Suprapubic skin (tissue), 4 donors: ENCODE results near the gene KY. TPM values are rescaled to one million over a fixed set of nuclear protein-coding genes. Genes with fewer than 3 reads are reported as not detected.

ENCODE experiments used
- DNase-seq, 2 donors: peaks; one replicate each; pipeline ENCODE4 v3.0.0-alpha.2; 2019; ENCODE audit warnings: low spot score in 2 of 2
- H3K27ac ChIP-seq: fragments of 200-600 bp; sonication (generic); one replicate; pipeline ENCODE4 v1.5.1; 2019
- H3K27me3 ChIP-seq: fragments of 200-600 bp; sonication (generic); one replicate; pipeline ENCODE4 v1.5.1; 2019
- H3K36me3 ChIP-seq: fragments of 200-600 bp; sonication (generic); one replicate; pipeline ENCODE4 v1.5.1; 2019
- H3K4me1 ChIP-seq: fragments of 200-600 bp; sonication (generic); one replicate; pipeline ENCODE4 v1.5.1; 2019
- H3K4me3 ChIP-seq: fragments of 200-600 bp; sonication (generic); one replicate; pipeline ENCODE4 v1.5.1; 2019; ENCODE audit warnings: mild to moderate bottlenecking
- H3K9me3 ChIP-seq: fragments of 200-600 bp; sonication (generic); one replicate; pipeline ENCODE4 v1.5.1; 2019
- EP300 ChIP-seq: sonication (generic); formaldehyde crosslinking; IDR thresholded peaks from one replicate; pipeline ENCODE4 v1.6.1; 2017; ENCODE audit warnings: antibody characterized with exemption
- POLR2A ChIP-seq, 2 donors: fragments of 450-650 bp; IDR thresholded peaks; one replicate each; pipeline ENCODE4 v1.6.1; 2017; ENCODE audit warnings: antibody characterized with exemption in 2 of 2, mild to moderate bottlenecking in 2 of 2, moderate library complexity in 2 of 2
- POLR2AphosphoS5 ChIP-seq, 3 donors: sonication (generic); formaldehyde crosslinking; IDR thresholded peaks; one replicate each; pipeline ENCODE4 v1.6.1; 2017; ENCODE audit warnings: antibody characterized with exemption in 3 of 3
- WGBS: methylation state at CpG from one replicate; pipeline ENCODE4 v1.1.5; 2018; 5-methylcytosine and 5-hydroxymethylcytosine counted together
- total RNA-seq, 4 donors: library from RNA; depleted of rRNA; stranded (reverse); fragments of >200 nt; gene quantifications; one replicate each; pipeline ENCODE4 v1.1.0, GENCODE V29; 2016
- TF ChIP-seq, protein P1 (sequence below), 2 donors: fragments of 200-600 bp in 1 of 2; fragments of 450-650 bp in 1 of 2; sonication (generic) in 1 of 2; IDR thresholded peaks; one replicate each; pipeline ENCODE4 v1.5.1; 2016 to 2019; ENCODE audit warnings: antibody characterized with exemption in 2 of 2, mild to moderate bottlenecking in 1 of 2, moderate library complexity in 1 of 2

The KY gene
- total RNA-seq, 4 donors from 2014 or later: 41.9 to 99.8 (median 53.9) TPM

DNA sequence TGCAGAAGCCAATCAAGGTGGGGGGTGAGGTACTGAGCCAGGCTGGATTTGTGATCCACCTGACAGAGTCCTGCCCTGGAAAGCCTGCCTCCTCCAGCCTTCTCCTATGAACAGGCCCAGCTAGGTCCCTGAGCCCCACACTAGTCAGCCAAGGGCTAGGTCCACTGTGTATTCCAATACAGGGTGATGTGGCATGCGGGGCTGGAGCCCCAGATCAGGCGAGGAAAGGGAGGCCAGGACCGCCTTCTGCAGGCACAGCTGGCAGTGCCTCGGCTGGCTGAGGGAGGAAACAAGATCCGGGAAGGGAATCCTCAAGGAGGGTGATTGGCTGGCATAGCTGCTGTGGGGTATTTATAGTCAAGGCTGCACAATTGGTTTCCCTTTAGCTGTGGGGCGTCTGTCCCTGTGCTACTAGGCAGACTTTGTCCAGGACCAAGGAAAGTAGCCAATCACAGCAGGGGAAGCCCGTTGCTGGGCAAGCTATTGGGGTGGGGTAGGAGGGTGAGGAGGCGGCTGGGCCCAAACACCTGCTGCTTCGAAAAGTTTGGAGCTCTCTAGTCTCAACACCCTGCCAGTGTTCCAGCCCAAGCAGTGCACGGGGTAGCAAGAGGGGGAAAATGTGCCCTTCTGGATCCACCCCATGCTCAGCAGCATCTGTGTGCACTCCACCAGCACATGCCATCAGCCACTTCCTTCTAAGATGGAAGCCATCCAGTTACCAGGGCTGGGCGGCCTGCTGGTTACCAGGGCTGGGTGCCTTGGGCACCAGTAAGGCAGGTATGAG is 5.9 kb downstream of the KY start:
- Histone ChIP-seq H3K9me3 (no peaks in the 10 kb centered on the region), H3K4me1 (no peaks in the 10 kb centered on the region), H3K27ac (no peak overlapping the region), H3K27me3 (no peaks in the 10 kb centered on the region), H3K4me3 (no peak overlapping the region), H3K36me3 (no peaks in the 10 kb centered on the region)
- WGBS: 66% methylated on average over 7 of the region's 11 CpGs
- no peak for TF ChIP-seq POLR2A (IDR thresholded peaks at IDR 0.05)
- TF ChIP-seq EP300: no peak
- TF ChIP-seq, protein P1, sequence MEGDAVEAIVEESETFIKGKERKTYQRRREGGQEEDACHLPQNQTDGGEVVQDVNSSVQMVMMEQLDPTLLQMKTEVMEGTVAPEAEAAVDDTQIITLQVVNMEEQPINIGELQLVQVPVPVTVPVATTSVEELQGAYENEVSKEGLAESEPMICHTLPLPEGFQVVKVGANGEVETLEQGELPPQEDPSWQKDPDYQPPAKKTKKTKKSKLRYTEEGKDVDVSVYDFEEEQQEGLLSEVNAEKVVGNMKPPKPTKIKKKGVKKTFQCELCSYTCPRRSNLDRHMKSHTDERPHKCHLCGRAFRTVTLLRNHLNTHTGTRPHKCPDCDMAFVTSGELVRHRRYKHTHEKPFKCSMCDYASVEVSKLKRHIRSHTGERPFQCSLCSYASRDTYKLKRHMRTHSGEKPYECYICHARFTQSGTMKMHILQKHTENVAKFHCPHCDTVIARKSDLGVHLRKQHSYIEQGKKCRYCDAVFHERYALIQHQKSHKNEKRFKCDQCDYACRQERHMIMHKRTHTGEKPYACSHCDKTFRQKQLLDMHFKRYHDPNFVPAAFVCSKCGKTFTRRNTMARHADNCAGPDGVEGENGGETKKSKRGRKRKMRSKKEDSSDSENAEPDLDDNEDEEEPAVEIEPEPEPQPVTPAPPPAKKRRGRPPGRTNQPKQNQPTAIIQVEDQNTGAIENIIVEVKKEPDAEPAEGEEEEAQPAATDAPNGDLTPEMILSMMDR (IDR thresholded peaks at IDR 0.05): no peak
- no peak for TF ChIP-seq POLR2AphosphoS5 (IDR thresholded peaks at IDR 0.05)
- DNase-seq: peak in 1 of 2 donors; percentile 65

DNA sequence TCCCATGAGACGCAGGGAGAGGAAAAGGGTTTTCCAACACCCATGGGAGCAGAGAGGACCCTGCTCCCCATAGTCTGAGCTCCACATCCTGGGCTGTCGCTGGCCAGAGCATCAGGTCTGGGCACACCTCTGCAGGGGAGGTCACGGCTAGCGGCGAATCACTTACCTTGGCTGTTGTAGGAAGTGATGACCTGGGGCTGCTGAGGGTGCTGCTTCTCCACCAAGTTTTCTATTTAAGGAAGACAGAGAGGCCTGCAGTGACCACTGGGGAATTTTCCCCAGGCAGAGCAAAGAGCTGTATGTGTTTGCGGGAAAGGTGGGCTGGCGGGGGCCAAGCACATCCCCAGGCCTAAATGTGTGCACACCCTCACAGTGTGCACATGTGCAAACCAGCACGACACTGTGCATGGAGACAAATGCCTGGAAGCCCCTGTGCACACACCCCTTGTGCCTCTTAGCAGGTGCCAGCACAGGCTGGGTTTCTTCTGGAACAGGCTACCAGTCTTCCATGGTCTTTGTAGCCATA is 7.6 kb downstream of the KY start:
- H3K27ac ChIP-seq: no peak overlapping the region

DNA sequence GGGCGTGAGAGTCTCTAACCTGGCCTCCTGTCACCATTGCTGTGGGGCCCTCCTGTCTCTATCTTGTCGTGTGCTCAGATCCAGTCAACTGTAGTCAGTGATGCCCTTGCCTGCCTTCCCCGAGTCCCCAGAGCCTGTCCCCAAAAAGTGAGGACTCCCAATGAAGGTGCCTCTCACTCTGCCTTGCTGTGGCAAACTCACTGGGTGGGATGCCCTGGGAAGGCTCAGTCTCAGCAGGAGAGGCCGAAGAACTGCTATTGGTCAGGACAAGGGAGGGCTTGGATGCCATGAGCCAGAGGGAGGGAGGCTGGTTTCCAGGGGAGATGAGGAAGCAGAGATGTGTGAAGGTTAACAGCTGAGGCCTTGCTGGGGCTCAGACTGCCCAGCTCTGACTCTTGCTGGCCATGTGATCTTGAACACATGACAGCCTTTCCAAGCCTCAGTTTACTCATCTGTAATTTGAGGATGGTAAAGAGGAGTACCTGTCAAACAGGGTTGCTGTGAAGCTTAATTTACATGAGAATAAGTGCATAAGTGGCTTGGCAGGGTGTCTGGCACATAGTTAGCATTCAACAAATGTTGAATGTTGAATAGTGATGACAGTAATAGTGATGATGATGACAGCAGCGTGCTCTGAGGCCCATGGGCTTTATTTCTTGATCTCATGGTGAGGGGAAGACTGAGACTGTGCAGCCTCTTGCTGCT is 8.2 kb downstream of the KY start:
- DNase-seq: peak in 1 of 2 donors; percentile 45
- Histone ChIP-seq H3K4me1 (no peaks in the 10 kb centered on the region), H3K27ac (no peak overlapping the region), H3K36me3 (no peaks in the 10 kb centered on the region), H3K27me3 (no peaks in the 10 kb centered on the region), H3K9me3 (no peaks in the 10 kb centered on the region), H3K4me3 (no peak overlapping the region)
- TF ChIP-seq POLR2AphosphoS5 (IDR thresholded peaks at IDR 0.05) (no peak), POLR2A (IDR thresholded peaks at IDR 0.05) (no peak), EP300 (no peak)
- TF ChIP-seq, protein P1 (IDR thresholded peaks at IDR 0.05): no peak
- 90% methylated on average over 3 of the region's 5 CpGs for WGBS

More for the DNA sequence above, 7.6 kb downstream of the KY start:
- Histone ChIP-seq H3K9me3 (no peaks in the 10 kb centered on the region), H3K27me3 (no peaks in the 10 kb centered on the region), H3K4me3 (no peak overlapping the region), H3K36me3 (no peaks in the 10 kb centered on the region), H3K4me1 (no peaks in the 10 kb centered on the region)
- 91% methylated on average over 4 of the region's 8 CpGs for WGBS
- DNase-seq: peak in 1 of 2 donors; percentile 45
- TF ChIP-seq POLR2AphosphoS5 (IDR thresholded peaks at IDR 0.05) (no peak), EP300 (no peak), POLR2A (IDR thresholded peaks at IDR 0.05) (no peak)
- TF ChIP-seq, protein P1 (IDR thresholded peaks at IDR 0.05): no peak

DNA sequence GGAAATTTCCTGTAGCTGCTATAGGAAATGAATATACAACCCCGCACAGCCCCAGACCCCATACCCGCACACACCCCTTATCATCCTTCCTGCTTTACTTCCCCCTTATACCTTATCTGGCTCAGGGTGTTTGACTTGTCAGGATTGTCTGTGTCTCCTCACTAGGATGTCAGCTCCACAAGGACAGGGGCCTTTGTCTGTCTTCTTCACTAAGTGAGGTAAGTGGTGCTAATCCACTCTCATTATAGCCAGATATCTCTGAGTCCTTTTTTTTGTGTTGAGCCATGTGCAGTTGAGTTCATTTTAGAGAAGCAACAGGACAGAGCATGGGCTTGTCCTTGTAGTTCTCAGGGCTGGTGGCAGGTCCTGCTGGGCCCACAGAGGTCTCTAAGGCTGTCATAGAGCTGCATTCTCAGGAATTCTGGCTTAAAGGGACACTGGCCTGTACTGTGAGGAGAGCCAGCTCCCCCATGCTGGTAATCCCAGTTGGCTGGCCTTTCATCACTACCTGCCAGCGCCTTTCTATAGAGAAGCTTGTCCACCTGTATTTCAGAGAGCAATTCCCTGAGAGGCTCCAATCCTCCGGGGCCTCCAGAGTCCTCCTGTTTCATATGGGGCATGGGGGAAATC is 9.0 kb downstream of the KY start:
- Histone ChIP-seq H3K9me3 (no peaks in the 10 kb centered on the region), H3K27ac (no peak overlapping the region), H3K27me3 (no peaks in the 10 kb centered on the region), H3K4me3 (no peak overlapping the region), H3K36me3 (no peaks in the 10 kb centered on the region), H3K4me1 (no peaks in the 10 kb centered on the region)
- TF ChIP-seq POLR2A (IDR thresholded peaks at IDR 0.05) (no peak), POLR2AphosphoS5 (IDR thresholded peaks at IDR 0.05) (no peak), EP300 (no peak)
- TF ChIP-seq, protein P1 (IDR thresholded peaks at IDR 0.05): no peak
- 88% methylated on average over 4 of the region's 4 CpGs for WGBS
- DNase-seq: peak in 1 of 2 donors; percentile 34
